D721Med (cell line): Measurements from ENCODE around the gene LTB4R.

Experiments used
- DNase-seq: peaks from one replicate; pipeline ENCODE4 v3.0.0; 2011; ENCODE audit warnings: low spot score; ENCODE audit not compliant: insufficient read length
- FAIRE-seq: peaks from 2 replicates; lab custom pipeline; 2011; peaks lifted over from hg19 to GRCh38; lab: Jason Lieb, UNC
- TF ChIP-seq, protein P1 (sequence below): IDR thresholded peaks from 2 replicates; pipeline ENCODE4 v1.5.1; 2012; ENCODE audit warnings: mild to moderate bottlenecking, control low read depth; ENCODE audit not compliant: insufficient read depth; ENCODE audit errors: missing control alignments

The LTB4R gene

DNA sequence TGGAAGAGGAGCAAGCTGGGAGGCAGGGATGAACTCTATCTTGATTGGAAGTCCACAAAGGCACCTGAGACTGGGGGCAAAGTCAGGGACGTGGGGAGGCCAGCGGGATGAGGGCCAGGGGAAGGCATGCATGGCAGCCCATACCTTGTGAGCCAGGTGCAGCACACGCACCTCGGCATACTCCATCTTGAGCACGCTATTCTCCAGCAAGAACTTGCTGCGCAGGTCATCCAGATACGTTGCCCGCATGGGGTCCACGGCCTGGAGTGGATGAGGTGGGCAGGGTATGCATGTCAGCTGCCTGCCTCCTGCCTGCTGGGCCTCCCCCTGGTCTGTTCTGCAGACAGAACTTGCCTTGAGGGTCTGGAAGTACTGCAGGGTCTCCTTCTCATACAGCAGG is 43.8 kb upstream of the LTB4R start:
- TF ChIP-seq, protein P1, sequence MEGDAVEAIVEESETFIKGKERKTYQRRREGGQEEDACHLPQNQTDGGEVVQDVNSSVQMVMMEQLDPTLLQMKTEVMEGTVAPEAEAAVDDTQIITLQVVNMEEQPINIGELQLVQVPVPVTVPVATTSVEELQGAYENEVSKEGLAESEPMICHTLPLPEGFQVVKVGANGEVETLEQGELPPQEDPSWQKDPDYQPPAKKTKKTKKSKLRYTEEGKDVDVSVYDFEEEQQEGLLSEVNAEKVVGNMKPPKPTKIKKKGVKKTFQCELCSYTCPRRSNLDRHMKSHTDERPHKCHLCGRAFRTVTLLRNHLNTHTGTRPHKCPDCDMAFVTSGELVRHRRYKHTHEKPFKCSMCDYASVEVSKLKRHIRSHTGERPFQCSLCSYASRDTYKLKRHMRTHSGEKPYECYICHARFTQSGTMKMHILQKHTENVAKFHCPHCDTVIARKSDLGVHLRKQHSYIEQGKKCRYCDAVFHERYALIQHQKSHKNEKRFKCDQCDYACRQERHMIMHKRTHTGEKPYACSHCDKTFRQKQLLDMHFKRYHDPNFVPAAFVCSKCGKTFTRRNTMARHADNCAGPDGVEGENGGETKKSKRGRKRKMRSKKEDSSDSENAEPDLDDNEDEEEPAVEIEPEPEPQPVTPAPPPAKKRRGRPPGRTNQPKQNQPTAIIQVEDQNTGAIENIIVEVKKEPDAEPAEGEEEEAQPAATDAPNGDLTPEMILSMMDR, result no peak
- DNase-seq (no peak), FAIRE-seq (no peak)

DNA sequence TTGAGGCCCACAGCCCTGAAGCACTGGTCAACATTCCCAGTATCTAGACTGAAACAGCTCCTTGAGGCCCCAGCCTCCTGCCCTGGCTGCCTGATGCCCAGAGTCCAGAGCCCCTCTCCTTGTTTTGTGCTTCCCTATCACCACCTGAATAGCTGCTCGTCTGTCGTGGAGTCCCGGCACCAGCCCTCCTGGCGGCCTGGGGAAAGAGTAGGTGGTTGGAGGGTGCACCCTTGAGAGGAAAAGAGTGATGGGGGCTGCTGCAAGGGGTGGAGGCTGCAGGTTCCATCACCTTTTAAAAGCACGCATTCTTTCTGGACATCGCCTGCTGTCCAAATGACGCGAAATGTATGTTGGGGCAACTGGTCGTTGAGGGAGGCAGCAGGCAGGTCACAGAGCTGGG is 43.1 kb upstream of the LTB4R start:
- TF ChIP-seq, protein P1, result no peak
- DNase-seq (no peak), FAIRE-seq (no peak)

DNA sequence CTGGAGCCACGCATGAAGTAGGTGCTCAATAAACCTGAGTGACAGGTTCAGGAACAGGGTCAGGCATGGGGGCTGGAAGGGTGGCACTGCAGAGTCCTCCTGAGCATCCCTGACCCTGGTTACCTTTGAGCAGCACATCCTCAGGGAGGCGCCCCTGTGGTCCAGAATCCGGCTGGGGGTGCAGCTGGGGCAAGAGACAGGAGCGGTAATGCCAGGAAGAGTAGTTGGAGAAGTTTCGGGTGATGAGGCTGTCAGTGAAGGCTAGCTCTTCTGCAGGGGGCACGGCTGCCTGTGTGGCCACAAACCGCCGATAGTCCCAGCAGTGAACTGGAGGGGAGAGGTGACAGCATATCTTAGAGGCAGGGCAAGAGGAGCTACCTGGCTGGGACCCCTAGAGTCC is 41.9 kb upstream of the LTB4R start:
- FAIRE-seq (no peak), DNase-seq (no peak)
- TF ChIP-seq, protein P1, result no peak

DNA sequence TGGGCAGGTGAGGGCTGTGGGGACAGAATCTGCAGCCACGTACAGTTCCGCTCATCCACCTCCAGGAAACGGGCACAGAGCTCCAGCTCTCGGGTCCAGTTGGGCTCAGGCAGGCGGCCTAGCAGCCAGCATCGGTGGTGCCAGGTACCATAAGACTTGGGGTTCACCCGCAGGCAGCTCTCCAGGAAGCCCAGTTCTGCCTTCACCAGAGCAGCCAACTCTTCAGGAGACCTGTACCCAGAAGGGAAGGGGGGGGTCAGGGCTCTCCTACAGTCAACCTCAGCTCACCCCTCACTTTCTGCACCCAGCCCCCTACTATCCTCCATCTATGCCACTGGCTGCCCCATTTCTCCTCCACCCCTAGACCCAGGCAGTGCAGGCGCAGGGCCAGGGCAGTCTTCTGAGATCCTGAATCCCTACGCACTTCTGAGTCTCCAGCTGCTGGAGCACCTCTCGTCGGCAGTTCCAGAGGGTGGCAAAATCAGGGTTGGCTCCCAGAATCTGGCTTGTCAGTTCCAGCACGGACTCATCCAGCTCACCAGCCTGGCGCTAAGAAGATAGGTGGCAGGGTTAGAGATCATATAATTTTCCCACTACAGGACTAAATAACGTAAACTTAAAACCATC is 41.3 kb upstream of the LTB4R start:
- no peak for DNase-seq
- no peak for FAIRE-seq
- TF ChIP-seq, protein P1, result no peak

DNA sequence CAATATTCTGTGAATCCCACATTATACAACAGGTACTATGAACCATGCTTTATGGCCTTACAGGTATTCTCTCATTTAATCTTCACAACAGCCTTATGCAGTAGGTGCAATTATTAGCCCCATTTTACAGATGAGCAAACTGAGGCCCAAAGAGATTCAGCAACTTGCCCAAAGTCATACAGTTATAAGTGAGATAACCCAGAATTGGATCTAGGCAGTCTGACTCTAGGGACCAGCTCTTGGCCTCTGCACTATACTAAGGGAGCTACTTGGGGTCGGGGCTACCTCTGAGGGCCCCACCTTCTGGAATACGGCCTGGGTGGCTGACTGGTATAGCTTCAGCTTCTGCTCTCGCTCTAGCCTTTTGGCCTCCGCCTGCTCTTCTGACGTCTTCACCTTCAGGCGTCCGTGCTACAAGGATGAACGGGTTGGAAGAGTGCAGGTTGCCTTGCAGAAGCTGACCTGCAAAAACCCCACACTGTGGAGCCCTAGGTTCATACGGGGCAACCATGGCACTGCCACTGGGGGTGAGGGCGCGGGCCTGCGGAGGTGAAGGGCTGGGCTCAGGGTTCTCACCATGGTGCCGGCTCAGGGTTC is 40.7 kb upstream of the LTB4R start:
- no peak for FAIRE-seq
- DNase-seq, result no peak
- TF ChIP-seq, protein P1, result no peak

DNA sequence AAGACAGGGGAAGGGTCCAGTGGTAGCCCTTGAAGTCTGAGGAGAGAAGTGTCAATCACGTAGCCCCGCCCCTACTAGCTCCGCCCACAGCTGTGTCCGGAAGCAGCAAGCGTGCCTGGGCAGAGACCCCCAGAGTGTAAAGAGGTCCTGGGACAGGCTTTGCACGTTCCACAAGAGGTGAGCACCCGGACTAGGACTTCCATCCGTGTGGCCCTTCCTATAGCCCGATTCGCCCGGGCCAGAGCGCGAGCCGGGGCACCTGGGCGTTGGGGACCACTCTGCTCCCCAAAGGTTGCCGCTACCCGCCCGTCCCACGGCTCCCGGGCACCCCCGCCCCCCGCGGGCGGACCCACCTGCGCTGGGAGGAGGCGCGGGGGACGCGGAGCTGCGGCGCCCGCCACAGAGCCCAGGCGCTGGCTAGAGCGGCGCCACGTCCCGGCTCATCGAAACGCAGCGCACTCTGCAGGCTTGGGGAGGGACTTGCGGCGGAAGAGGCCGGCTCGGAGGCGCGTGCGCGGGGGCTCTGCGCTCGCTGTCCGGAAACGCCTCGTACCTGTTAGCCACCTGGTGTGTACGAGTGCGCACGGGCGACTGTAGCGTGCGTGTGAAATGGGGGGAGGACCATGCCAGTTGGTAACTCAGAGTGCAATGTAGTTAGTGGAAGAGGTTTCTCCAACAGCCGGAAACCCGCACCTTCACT is 40.0 kb upstream of the LTB4R start, which contains the start of gene RABGGTA:
Gene RABGGTA, minus strand, starts transcription at position 464 of the 700 bp plus-strand sequence. CDS start 482 bp downstream, outside the sequence.
- TF ChIP-seq, protein P1, result peak; percentile 75
- DNase-seq (peak; percentile 95), FAIRE-seq (no peak)

DNA sequence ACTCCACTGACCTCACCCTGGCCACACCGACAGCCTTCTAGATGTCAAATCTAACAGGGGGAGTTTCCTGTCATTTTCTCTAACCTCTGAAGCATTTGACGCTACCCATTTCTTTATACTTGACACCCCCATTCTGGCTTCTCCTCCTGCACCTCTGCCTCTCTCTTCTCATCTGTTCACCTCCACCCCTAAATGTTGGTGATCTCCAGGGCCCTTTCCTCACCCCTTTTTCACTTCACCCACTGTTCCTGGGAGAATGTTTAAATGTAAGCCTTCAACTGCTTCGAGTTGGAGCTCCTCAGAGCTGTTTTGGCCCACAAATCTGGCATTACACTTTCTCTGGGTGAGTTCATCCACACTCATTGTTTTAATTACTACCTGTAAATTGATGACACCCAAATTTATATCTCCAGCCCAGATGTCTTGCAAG is 39.5 kb upstream of the LTB4R start:
- no peak for FAIRE-seq
- TF ChIP-seq, protein P1, result no peak
- no peak for DNase-seq
